Measurements from ENCODE around the gene UNC80.

UNC80 gene

GRCh38 chr2:209771474-209772289 lies at the start of gene UNC80:
UNC80 (plus strand) TSS chr2:209771832; CDS start chr2:209772073, 241 bp downstream.
- in situ Hi-C loops (cut with HindIII; ENCODE audit: low sequenced_read_pairs): no loop called here
- peak; percentile 46 for DNase-seq (ENCODE audit: low read depth)
- H3K4me3 ChIP-seq (ENCODE audit: low read depth, low read length): peak within 1 kb of the TSS; percentile 48
- TF ChIP-seq CTCF (IDR thresholded peaks at IDR 0.05; ENCODE audit: low read depth, low read length, missing control alignments): no peak

- in situ Hi-C loops (cut with HindIII; ENCODE audit: low sequenced_read_pairs): no loop called here
- no peak for DNase-seq (ENCODE audit: low read depth)
- no peak for TF ChIP-seq CTCF (IDR thresholded peaks at IDR 0.05; ENCODE audit: low read depth, low read length, missing control alignments)
- H3K4me3 ChIP-seq (ENCODE audit: low read depth, low read length): no peak overlapping the region
Measured at GRCh38 chr2:209726311-209726710, 45.3 kb upstream of the UNC80 start.

GRCh38 chr2:209727077-209727476 lies 44.6 kb upstream of the UNC80 start:
- no peak for TF ChIP-seq CTCF (IDR thresholded peaks at IDR 0.05; ENCODE audit: low read depth, low read length, missing control alignments)
- in situ Hi-C loops (cut with HindIII; ENCODE audit: low sequenced_read_pairs): no loop called here
- H3K4me3 ChIP-seq (ENCODE audit: low read depth, low read length): no peak overlapping the region
- no peak for DNase-seq (ENCODE audit: low read depth)

GRCh38 chr2:209734805-209735204 lies 36.8 kb upstream of the UNC80 start:
- no peak for DNase-seq (ENCODE audit: low read depth)
- H3K4me3 ChIP-seq (ENCODE audit: low read depth, low read length): no peak overlapping the region
- no peak for TF ChIP-seq CTCF (IDR thresholded peaks at IDR 0.05; ENCODE audit: low read depth, low read length, missing control alignments)
- in situ Hi-C loops (cut with HindIII; ENCODE audit: low sequenced_read_pairs): no loop called here

GRCh38 chr2:209741953-209742352 lies 29.7 kb upstream of the UNC80 start:
- in situ Hi-C loops (cut with HindIII; ENCODE audit: low sequenced_read_pairs): no loop called here
- TF ChIP-seq CTCF (IDR thresholded peaks at IDR 0.05; ENCODE audit: low read depth, low read length, missing control alignments): no peak
- no peak for DNase-seq (ENCODE audit: low read depth)
- no peak overlapping the region for H3K4me3 ChIP-seq (ENCODE audit: low read depth, low read length)

- no peak overlapping the region for H3K4me3 ChIP-seq (ENCODE audit: low read depth, low read length)
- DNase-seq (ENCODE audit: low read depth): no peak
- no peak for TF ChIP-seq CTCF (IDR thresholded peaks at IDR 0.05; ENCODE audit: low read depth, low read length, missing control alignments)
- in situ Hi-C loops (cut with HindIII; ENCODE audit: low sequenced_read_pairs): no loop called here
Measured at GRCh38 chr2:209753020-209753419, 18.6 kb upstream of the UNC80 start.
